PFSK-1 (cell line): Measurements from ENCODE around the gene PRELID1.

Experiments
- FOXP2 ChIP-seq: optimal IDR thresholded peaks from 2 replicates; pipeline ENCODE3; 2011; ENCODE audit warnings: borderline replicate concordance, control low read depth, inconsistent platforms; ENCODE audit not compliant: insufficient read depth; ENCODE audit errors: extremely low read length, extremely low read depth
- POLR2AphosphoS5 ChIP-seq: IDR thresholded peaks from 2 replicates; pipeline ENCODE4 v1.6.1; 2012; ENCODE audit warnings: low read depth, mild to moderate bottlenecking, control low read depth, low read length, moderate library complexity
- SIN3A ChIP-seq: IDR thresholded peaks from 2 replicates; pipeline ENCODE4 v1.6.1; 2012; ENCODE audit warnings: mild to moderate bottlenecking, low read length, moderate library complexity, borderline replicate concordance; ENCODE audit not compliant: insufficient read depth
- TAF1 ChIP-seq: IDR thresholded peaks from 2 replicates; pipeline ENCODE4 v1.6.1; 2012; ENCODE audit warnings: low read length, control low read depth, borderline replicate concordance; ENCODE audit not compliant: insufficient read depth
- TF ChIP-seq, protein P1 (sequence below), 2 experiments: IDR thresholded peaks; 2 replicates each; pipeline versions ENCODE4 v1.6.1 to v1.8.0; 2011 to 2012; ENCODE audit warnings: low read depth in 2 of 2, low read length in 2 of 2, control low read depth in 1 of 2, inconsistent platforms in 1 of 2, mild to moderate bottlenecking in 1 of 2, moderate library complexity in 1 of 2; ENCODE audit not compliant: insufficient read depth in 1 of 2

Gene PRELID1

GRCh38 chr5:177271113-177271512 lies 32.5 kb upstream of the PRELID1 start:
- TF ChIP-seq POLR2AphosphoS5 (no peak), SIN3A (no peak), FOXP2 (no peak), TAF1 (no peak)
- TF ChIP-seq, protein P1, sequence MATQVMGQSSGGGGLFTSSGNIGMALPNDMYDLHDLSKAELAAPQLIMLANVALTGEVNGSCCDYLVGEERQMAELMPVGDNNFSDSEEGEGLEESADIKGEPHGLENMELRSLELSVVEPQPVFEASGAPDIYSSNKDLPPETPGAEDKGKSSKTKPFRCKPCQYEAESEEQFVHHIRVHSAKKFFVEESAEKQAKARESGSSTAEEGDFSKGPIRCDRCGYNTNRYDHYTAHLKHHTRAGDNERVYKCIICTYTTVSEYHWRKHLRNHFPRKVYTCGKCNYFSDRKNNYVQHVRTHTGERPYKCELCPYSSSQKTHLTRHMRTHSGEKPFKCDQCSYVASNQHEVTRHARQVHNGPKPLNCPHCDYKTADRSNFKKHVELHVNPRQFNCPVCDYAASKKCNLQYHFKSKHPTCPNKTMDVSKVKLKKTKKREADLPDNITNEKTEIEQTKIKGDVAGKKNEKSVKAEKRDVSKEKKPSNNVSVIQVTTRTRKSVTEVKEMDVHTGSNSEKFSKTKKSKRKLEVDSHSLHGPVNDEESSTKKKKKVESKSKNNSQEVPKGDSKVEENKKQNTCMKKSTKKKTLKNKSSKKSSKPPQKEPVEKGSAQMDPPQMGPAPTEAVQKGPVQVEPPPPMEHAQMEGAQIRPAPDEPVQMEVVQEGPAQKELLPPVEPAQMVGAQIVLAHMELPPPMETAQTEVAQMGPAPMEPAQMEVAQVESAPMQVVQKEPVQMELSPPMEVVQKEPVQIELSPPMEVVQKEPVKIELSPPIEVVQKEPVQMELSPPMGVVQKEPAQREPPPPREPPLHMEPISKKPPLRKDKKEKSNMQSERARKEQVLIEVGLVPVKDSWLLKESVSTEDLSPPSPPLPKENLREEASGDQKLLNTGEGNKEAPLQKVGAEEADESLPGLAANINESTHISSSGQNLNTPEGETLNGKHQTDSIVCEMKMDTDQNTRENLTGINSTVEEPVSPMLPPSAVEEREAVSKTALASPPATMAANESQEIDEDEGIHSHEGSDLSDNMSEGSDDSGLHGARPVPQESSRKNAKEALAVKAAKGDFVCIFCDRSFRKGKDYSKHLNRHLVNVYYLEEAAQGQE (IDR thresholded peaks at IDR 0.05; ENCODE audit: insufficient read depth in 1 of 2, low read depth in 2 of 2, low read length in 2 of 2), result no peak

DNA sequence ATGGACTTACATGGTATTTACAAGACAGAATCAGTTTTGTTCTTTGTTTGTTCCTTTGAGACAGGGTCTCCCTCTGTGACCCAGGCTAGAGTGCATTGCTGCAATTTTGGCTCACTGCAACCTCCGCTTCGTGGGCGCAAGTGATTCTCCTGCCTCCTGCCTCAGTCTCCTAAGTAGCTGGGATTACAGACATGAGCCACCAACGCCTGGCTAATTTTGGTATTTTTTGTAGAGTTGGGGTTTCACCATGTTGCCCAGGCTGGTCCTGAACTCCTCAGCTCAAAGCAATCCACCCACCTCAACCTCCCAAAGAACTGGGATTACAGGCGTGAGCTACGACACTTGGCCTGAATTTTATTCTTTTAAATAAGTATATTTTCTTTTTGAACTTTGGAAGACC lies 27.7 kb upstream of the PRELID1 start:
- TF ChIP-seq SIN3A, result no peak
- no peak for TF ChIP-seq FOXP2
- TF ChIP-seq, protein P1 (IDR thresholded peaks at IDR 0.05; ENCODE audit: insufficient read depth in 1 of 2, low read depth in 2 of 2, low read length in 2 of 2), result no peak
- no peak for TF ChIP-seq POLR2AphosphoS5
- TF ChIP-seq TAF1, result no peak

- TF ChIP-seq, protein P1 (IDR thresholded peaks at IDR 0.05; ENCODE audit: insufficient read depth in 1 of 2, low read depth in 2 of 2, low read length in 2 of 2), result no peak
- TF ChIP-seq TAF1 (no peak), POLR2AphosphoS5 (no peak), SIN3A (no peak), FOXP2 (no peak)
These were observed 26.7 kb upstream of the PRELID1 start for GRCh38 chr5:177276886-177277285.

- no peak for TF ChIP-seq POLR2AphosphoS5
- no peak for TF ChIP-seq TAF1
- TF ChIP-seq, protein P1 (IDR thresholded peaks at IDR 0.05; ENCODE audit: insufficient read depth in 1 of 2, low read depth in 2 of 2, low read length in 2 of 2), result no peak
- TF ChIP-seq SIN3A, result no peak
- TF ChIP-seq FOXP2, result no peak
These were observed 15.4 kb upstream of the PRELID1 start for GRCh38 chr5:177288191-177288590.

- TF ChIP-seq, protein P1 (IDR thresholded peaks at IDR 0.05; ENCODE audit: insufficient read depth in 1 of 2, low read depth in 2 of 2, low read length in 2 of 2), result no peak
- TF ChIP-seq TAF1, result no peak
These were observed 12.6 kb upstream of the PRELID1 start for GRCh38 chr5:177290816-177291596.
